HEK293 (cell line): ENCODE results near the gene PRR29.

ENCODE experiments used
- CTCF ChIA-PET: fragments of 350-600 bp; formaldehyde crosslinking; extraction: SDS; loops from one replicate; lab custom pipeline; 2021; ENCODE audit warnings: antibody characterized with exemption; lab: Yijun Ruan, JAX
- POLR2A ChIA-PET: fragments of 300-600 bp; formaldehyde crosslinking; extraction: SDS; loops from one replicate; lab custom pipeline; 2020; ENCODE audit warnings: antibody characterized with exemption, inconsistent platforms; lab: Yijun Ruan, JAX
- H3K27ac ChIP-seq: fragments of 200-500 bp; sonication (Bioruptor generic); 2 replicates; pipeline ENCODE4 v1.5.1; 2014; ENCODE audit warnings: low read depth, low read length, control low read depth, inconsistent platforms; ENCODE audit errors: extremely low read depth
- H3K36me3 ChIP-seq, 2 experiments: fragments of 200-500 bp in 1 of 2; sonication (Bioruptor generic) in 1 of 2; 1 replicate in 1 of 2; 2 replicates in 1 of 2; pipeline ENCODE4 v1.5.1; 2014 to 2017; ENCODE audit warnings: inconsistent platforms in 2 of 2, low read length in 2 of 2; ENCODE audit not compliant: control insufficient read depth in 2 of 2, insufficient read depth in 1 of 2
- H3K4me1 ChIP-seq: fragments of 200-500 bp; sonication (Bioruptor generic); 2 replicates; pipeline ENCODE4 v1.5.1; 2014; ENCODE audit warnings: mild to moderate bottlenecking, low read length, inconsistent platforms; ENCODE audit not compliant: control insufficient read depth, insufficient read depth
- H3K4me3 ChIP-seq: 2 replicates; pipeline ENCODE4 v1.5.1; 2011; ENCODE audit warnings: low read depth, mild to moderate bottlenecking, control low read depth, low read length, moderate library complexity
- H3K9me3 ChIP-seq: fragments of 200-500 bp; sonication (Bioruptor generic); 2 replicates; pipeline ENCODE4 v1.5.1; 2014; ENCODE audit warnings: low read depth, low read length, inconsistent platforms; ENCODE audit not compliant: control insufficient read depth, insufficient read depth
- EGR2 ChIP-seq: fragments of 450-650 bp; formaldehyde crosslinking; IDR thresholded peaks from 2 replicates; pipeline ENCODE4 v1.5.1; 2016; ENCODE audit warnings: low read depth, missing biosample characterization, missing genetic modification characterization
- GLIS1 ChIP-seq: fragments of 450-650 bp; formaldehyde crosslinking; IDR thresholded peaks from 2 replicates; pipeline ENCODE4 v1.5.1; 2016; ENCODE audit warnings: missing biosample characterization, missing genetic modification characterization
- HOXA7 ChIP-seq: sonication (generic); formaldehyde crosslinking; IDR thresholded peaks from 2 replicates; pipeline ENCODE4 v1.8.1; 2022; ENCODE audit warnings: missing genetic modification reagents, borderline replicate concordance
- IKZF3 ChIP-seq: fragments of 450-650 bp; IDR thresholded peaks from 2 replicates; pipeline ENCODE4 v1.5.0; 2018; ENCODE audit warnings: missing biosample characterization, mild to moderate bottlenecking, missing genetic modification characterization, moderate library complexity
- ZBTB48 ChIP-seq: fragments of 450-650 bp; formaldehyde crosslinking; IDR thresholded peaks from 2 replicates; pipeline ENCODE4 v1.5.1; 2016; ENCODE audit warnings: missing biosample characterization, missing genetic modification characterization
- ZBTB7A ChIP-seq: fragments of 450-650 bp; formaldehyde crosslinking; IDR thresholded peaks from 2 replicates; pipeline ENCODE4 v1.5.1; 2016; ENCODE audit warnings: low read depth, missing biosample characterization, missing genetic modification characterization
- ZFHX2 ChIP-seq: fragments of 450-650 bp; formaldehyde crosslinking; conservative IDR thresholded peaks from 2 replicates; pipeline ENCODE4 v1.5.1; 2016; ENCODE audit warnings: missing biosample characterization, missing genetic modification characterization
- ZNF157 ChIP-seq: fragments of 450-650 bp; formaldehyde crosslinking; IDR thresholded peaks from 2 replicates; pipeline ENCODE4 v1.5.1; 2016; ENCODE audit warnings: missing biosample characterization, missing genetic modification characterization
- ZNF266 ChIP-seq: fragments of 450-650 bp; formaldehyde crosslinking; IDR thresholded peaks from 2 replicates; pipeline ENCODE4 v1.5.1; 2016; ENCODE audit warnings: missing biosample characterization, missing genetic modification characterization, low read depth
- ZNF558 ChIP-seq: fragments of 450-650 bp; formaldehyde crosslinking; IDR thresholded peaks from 2 replicates; pipeline ENCODE4 v1.5.1; 2016; ENCODE audit warnings: missing biosample characterization, missing genetic modification characterization
- ZNF596 ChIP-seq: fragments of 450-650 bp; IDR thresholded peaks from 2 replicates; pipeline ENCODE4 v1.5.0; 2018; ENCODE audit warnings: missing biosample characterization, mild to moderate bottlenecking, missing genetic modification characterization, moderate library complexity
- ZNF624 ChIP-seq: fragments of 450-650 bp; formaldehyde crosslinking; IDR thresholded peaks from 2 replicates; pipeline ENCODE4 v1.5.1; 2017; ENCODE audit warnings: missing biosample characterization, missing genetic modification characterization
- ZNF664 ChIP-seq: fragments of 450-650 bp; formaldehyde crosslinking; IDR thresholded peaks from 2 replicates; pipeline ENCODE4 v1.5.1; 2016; ENCODE audit warnings: missing biosample characterization, missing genetic modification characterization
- ZNF701 ChIP-seq: fragments of 450-650 bp; formaldehyde crosslinking; IDR thresholded peaks from 2 replicates; pipeline ENCODE4 v1.5.1; 2016; ENCODE audit warnings: missing biosample characterization, missing genetic modification characterization
- TF ChIP-seq, protein P1 (sequence below): fragments of 450-650 bp; formaldehyde crosslinking; IDR thresholded peaks from 2 replicates; pipeline ENCODE4 v1.5.1; 2017; ENCODE audit warnings: missing biosample characterization, missing genetic modification characterization
- TF ChIP-seq, protein P2 (sequence below): fragments of 450-650 bp; formaldehyde crosslinking; IDR thresholded peaks from 2 replicates; pipeline ENCODE4 v1.5.1; 2017; ENCODE audit warnings: missing biosample characterization, missing genetic modification characterization
- TF ChIP-seq, protein P3 (sequence below): fragments of 450-650 bp; formaldehyde crosslinking; IDR thresholded peaks from 2 replicates; pipeline ENCODE4 v1.5.1; 2016; ENCODE audit warnings: missing biosample characterization, missing genetic modification characterization
- TF ChIP-seq, protein P4 (sequence below): fragments of 450-650 bp; formaldehyde crosslinking; IDR thresholded peaks from 2 replicates; pipeline ENCODE4 v1.5.1; 2016; ENCODE audit warnings: missing biosample characterization, missing genetic modification characterization
- TF ChIP-seq, protein P5 (sequence below): fragments of 450-650 bp; formaldehyde crosslinking; IDR thresholded peaks from 2 replicates; pipeline ENCODE4 v1.5.1; 2016; ENCODE audit warnings: missing biosample characterization, missing genetic modification characterization, low read depth

Gene PRR29

DNA sequence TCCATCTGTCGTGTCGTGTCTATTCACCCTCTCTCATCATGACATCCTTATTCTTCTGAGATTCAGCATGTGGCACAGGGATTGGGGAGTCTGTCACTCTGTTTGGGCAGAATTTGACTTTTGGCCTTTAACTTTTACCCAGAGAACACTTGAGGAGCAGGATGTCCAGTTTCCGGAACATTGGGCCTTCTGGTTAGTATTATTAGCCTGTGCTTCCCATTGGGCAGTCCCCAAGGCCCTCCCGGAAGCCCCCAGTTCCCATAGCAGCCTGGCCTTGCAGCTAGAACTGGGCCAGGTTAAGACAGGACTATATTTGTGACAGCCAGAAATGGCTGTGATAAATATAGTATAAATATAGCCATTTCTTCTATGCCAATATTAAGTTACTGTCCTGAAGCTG is 35.0 kb upstream of the PRR29 start:
- H3K36me3 ChIP-seq = no peaks in the 10 kb centered on the region
- H3K27ac ChIP-seq = no peak overlapping the region
- H3K4me3 ChIP-seq = no peak overlapping the region
- ChIA-PET CTCF (interaction anchor here (0.6 kb wide), 1 partner anchor 53 kb away, joined by 4 read pairs; no protein-coding TSS in a partner anchor), POLR2A (no interaction called here)
- H3K9me3 ChIP-seq = no peaks in the 10 kb centered on the region
- TF ChIP-seq ZNF596 (tag by site-specific recombination) (no peak), ZNF624 (tag by site-specific recombination) (no peak), GLIS1 (tag by site-specific recombination) (no peak)
- no peaks in the 10 kb centered on the region for H3K4me1 ChIP-seq

DNA sequence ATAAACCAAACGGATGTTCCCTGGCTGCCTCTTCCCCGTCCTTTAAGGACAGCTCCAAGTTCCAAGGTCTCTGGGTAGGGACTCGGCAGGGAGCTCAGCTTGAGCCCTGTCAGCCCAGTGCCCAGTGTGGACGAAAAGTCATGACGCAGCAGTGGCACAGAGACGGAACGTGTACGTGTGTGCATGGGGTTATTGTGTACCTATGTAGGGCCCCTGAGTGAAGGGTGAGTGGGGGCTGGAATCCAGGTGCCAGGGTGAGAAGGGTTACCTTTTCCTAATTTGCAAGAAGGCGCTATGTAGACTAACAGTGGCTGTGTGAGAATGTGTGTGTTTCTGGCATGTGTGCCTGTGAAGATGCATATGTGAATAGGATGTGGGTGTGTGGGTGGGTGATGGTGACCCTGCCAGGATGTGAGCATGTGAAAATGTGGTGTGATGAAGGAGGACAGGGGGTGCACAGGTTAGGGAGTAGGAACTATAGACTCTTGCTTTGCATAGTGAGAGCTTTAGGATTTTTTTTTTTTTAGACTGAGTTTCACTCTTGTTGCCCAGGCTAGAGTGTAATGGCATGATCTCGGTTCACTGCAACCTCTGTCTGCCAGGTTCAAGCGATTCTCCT is 31.4 kb upstream of the PRR29 start:
- Histone ChIP-seq H3K36me3 (no peaks in the 10 kb centered on the region), H3K4me3 (no peak overlapping the region), H3K4me1 (no peaks in the 10 kb centered on the region), H3K9me3 (no peaks in the 10 kb centered on the region), H3K27ac (no peak overlapping the region)
- ChIA-PET CTCF (interaction anchor here (0.6 to 2.0 kb wide), 2 partner anchors 48 to 51 kb away, joined by 4 read pairs; partner anchors contain the start of gene GH1), POLR2A (no interaction called here)
- TF ChIP-seq EGR2 (tag by site-specific recombination) (peak; percentile 27; the same call in 1 of the 2 replicates), ZNF558 (tag by site-specific recombination) (no peak), ZFHX2 (tag by site-specific recombination) (peak; percentile 57), ZNF157 (tag by site-specific recombination) (peak; percentile 99), ZNF266 (tag by site-specific recombination) (no peak)
- TF ChIP-seq, protein P1, sequence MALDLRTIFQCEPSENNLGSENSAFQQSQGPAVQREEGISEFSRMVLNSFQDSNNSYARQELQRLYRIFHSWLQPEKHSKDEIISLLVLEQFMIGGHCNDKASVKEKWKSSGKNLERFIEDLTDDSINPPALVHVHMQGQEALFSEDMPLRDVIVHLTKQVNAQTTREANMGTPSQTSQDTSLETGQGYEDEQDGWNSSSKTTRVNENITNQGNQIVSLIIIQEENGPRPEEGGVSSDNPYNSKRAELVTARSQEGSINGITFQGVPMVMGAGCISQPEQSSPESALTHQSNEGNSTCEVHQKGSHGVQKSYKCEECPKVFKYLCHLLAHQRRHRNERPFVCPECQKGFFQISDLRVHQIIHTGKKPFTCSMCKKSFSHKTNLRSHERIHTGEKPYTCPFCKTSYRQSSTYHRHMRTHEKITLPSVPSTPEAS = no peak

DNA sequence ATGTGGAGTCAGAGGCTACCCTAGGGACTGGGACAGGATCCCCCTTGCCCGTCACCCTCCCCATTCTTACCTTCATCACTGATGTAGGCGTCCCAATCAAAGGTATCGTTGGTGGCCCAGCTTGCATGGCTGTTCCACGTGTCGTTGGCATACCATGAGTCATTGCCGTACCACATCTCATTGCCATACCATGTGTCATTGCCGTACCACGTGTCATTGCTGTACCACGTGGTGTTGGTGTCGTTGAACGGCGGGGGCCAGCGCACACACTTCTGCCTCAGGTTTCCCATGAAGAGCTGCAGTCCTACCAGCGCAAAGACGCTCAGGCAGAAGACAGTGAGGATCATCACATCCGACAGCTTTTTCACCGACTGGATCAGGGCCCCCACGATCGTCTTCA is 30.2 kb upstream of the PRR29 start:
- ChIA-PET POLR2A (no interaction called here), CTCF (interaction anchor here (0.6 to 1.4 kb wide), 2 partner anchors 17 to 49 kb away, joined by 3 to 5 read pairs; no protein-coding TSS in a partner anchor)
- no peak overlapping the region for H3K27ac ChIP-seq

DNA sequence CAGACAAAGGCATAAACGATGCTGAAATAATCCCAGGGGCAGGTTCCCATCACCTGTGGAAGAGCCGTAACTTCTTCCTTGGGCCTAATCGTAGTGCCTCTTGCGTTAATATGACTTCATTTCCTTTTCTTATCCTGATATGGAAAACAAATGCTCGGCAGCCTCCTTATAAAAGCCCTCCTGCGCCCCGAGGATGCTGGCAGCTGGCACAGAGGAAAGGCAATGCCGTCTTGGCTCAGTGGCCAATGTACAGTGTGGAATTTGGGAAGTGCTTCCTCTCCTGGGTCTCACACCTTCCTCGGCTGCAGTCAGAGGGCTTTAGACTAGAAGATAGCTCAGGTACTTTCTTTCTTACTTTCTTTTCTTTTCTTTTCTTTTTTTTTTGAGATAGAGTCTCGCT is 28.9 kb upstream of the PRR29 start:
- ChIA-PET CTCF (interaction anchor here (1.2 to 1.5 kb wide), 3 partner anchors 23 to 57 kb away, joined by 3 to 5 read pairs (median 3); no protein-coding TSS in a partner anchor), POLR2A (no interaction called here)
- Histone ChIP-seq H3K9me3 (no peaks in the 10 kb centered on the region), H3K4me3 (no peak overlapping the region), H3K36me3 (no peaks in the 10 kb centered on the region), H3K4me1 (no peaks in the 10 kb centered on the region), H3K27ac (no peak overlapping the region)
- TF ChIP-seq, protein P2, sequence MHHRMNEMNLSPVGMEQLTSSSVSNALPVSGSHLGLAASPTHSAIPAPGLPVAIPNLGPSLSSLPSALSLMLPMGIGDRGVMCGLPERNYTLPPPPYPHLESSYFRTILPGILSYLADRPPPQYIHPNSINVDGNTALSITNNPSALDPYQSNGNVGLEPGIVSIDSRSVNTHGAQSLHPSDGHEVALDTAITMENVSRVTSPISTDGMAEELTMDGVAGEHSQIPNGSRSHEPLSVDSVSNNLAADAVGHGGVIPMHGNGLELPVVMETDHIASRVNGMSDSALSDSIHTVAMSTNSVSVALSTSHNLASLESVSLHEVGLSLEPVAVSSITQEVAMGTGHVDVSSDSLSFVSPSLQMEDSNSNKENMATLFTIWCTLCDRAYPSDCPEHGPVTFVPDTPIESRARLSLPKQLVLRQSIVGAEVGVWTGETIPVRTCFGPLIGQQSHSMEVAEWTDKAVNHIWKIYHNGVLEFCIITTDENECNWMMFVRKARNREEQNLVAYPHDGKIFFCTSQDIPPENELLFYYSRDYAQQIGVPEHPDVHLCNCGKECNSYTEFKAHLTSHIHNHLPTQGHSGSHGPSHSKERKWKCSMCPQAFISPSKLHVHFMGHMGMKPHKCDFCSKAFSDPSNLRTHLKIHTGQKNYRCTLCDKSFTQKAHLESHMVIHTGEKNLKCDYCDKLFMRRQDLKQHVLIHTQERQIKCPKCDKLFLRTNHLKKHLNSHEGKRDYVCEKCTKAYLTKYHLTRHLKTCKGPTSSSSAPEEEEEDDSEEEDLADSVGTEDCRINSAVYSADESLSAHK (tag by site-specific recombination) = no peak
- TF ChIP-seq, protein P3, sequence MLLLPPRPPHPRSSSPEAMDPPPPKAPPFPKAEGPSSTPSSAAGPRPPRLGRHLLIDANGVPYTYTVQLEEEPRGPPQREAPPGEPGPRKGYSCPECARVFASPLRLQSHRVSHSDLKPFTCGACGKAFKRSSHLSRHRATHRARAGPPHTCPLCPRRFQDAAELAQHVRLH (tag by site-specific recombination) = no peak
- TF ChIP-seq ZNF664 (no peak), HOXA7 (CRISPR knock-in tag) (no peak), ZBTB7A (tag by site-specific recombination) (no peak), IKZF3 (tag by site-specific recombination) (no peak), ZNF701 (tag by site-specific recombination) (no peak)
- TF ChIP-seq, protein P1 = no peak
- TF ChIP-seq, protein P4, sequence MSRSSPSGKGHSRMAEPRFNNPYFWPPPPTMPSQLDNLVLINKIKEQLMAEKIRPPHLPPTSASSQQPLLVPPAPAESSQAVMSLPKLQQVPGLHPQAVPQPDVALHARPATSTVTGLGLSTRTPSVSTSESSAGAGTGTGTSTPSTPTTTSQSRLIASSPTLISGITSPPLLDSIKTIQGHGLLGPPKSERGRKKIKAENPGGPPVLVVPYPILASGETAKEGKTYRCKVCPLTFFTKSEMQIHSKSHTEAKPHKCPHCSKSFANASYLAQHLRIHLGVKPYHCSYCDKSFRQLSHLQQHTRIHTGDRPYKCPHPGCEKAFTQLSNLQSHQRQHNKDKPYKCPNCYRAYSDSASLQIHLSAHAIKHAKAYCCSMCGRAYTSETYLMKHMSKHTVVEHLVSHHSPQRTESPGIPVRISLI (tag by site-specific recombination) = no peak
- TF ChIP-seq, protein P5, sequence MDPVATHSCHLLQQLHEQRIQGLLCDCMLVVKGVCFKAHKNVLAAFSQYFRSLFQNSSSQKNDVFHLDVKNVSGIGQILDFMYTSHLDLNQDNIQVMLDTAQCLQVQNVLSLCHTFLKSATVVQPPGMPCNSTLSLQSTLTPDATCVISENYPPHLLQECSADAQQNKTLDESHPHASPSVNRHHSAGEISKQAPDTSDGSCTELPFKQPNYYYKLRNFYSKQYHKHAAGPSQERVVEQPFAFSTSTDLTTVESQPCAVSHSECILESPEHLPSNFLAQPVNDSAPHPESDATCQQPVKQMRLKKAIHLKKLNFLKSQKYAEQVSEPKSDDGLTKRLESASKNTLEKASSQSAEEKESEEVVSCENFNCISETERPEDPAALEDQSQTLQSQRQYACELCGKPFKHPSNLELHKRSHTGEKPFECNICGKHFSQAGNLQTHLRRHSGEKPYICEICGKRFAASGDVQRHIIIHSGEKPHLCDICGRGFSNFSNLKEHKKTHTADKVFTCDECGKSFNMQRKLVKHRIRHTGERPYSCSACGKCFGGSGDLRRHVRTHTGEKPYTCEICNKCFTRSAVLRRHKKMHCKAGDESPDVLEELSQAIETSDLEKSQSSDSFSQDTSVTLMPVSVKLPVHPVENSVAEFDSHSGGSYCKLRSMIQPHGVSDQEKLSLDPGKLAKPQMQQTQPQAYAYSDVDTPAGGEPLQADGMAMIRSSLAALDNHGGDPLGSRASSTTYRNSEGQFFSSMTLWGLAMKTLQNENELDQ = no peak

More for the DNA sequence above, 30.2 kb upstream of the PRR29 start:
- TF ChIP-seq ZBTB48 = no peak
- H3K4me1 ChIP-seq = no peaks in the 10 kb centered on the region
- no peak overlapping the region for H3K4me3 ChIP-seq
- H3K36me3 ChIP-seq = no peaks in the 10 kb centered on the region
- no peaks in the 10 kb centered on the region for H3K9me3 ChIP-seq
